Thyroid gland (tissue), 4 donors: Measurements from ENCODE around the gene DLG2.

ENCODE experiments used
- POLR2A ChIP-seq, 2 donors: fragments of 450-650 bp; IDR thresholded peaks; one replicate each; pipeline ENCODE4 v1.6.1; 2017; ENCODE audit warnings: antibody characterized with exemption in 2 of 2, mild to moderate bottlenecking in 2 of 2, moderate library complexity in 1 of 2
- TF ChIP-seq, protein P1 (sequence below), 6 experiments: fragments of 200-600 bp in 3 of 6; fragments of 450-650 bp in 3 of 6; sonication (generic) in 3 of 6; IDR thresholded peaks; one replicate each; pipeline ENCODE4 v1.5.1; 2016 to 2019; ENCODE audit warnings: antibody characterized with exemption in 6 of 6, mild to moderate bottlenecking in 2 of 6, inconsistent platforms in 1 of 6, moderate library complexity in 1 of 6

DNA sequence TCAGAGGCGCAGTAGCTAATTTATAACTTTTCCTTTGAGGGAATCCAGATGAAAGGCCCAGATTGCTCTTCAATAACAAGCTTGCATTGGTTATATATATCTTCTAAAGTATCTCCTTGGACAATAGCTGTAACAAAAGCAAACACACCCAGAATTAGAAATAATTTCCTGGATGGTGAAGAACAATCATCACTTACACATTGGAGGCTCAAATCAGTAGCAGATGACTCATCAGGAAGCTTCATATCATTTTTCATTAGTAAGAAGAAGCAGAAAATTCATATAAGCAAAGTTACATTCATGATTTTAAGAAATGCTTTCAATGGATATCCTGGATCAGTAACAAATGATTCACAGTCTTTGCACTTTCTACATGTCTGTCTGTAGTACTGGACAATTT lies 2167.3 kb downstream of the DLG2 start:
- TF ChIP-seq, protein P1, sequence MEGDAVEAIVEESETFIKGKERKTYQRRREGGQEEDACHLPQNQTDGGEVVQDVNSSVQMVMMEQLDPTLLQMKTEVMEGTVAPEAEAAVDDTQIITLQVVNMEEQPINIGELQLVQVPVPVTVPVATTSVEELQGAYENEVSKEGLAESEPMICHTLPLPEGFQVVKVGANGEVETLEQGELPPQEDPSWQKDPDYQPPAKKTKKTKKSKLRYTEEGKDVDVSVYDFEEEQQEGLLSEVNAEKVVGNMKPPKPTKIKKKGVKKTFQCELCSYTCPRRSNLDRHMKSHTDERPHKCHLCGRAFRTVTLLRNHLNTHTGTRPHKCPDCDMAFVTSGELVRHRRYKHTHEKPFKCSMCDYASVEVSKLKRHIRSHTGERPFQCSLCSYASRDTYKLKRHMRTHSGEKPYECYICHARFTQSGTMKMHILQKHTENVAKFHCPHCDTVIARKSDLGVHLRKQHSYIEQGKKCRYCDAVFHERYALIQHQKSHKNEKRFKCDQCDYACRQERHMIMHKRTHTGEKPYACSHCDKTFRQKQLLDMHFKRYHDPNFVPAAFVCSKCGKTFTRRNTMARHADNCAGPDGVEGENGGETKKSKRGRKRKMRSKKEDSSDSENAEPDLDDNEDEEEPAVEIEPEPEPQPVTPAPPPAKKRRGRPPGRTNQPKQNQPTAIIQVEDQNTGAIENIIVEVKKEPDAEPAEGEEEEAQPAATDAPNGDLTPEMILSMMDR (IDR thresholded peaks at IDR 0.05), result no peak
- TF ChIP-seq POLR2A (IDR thresholded peaks at IDR 0.05), result no peak
